DOHH2 (cell line): ENCODE measurements around the gene DDX49.
A peak's percentile ranks its signal among the peaks of the same experiment; 100 is the strongest.

ENCODE experiments used
- H3F3A ChIP-seq: fragments of 200-600 bp; sonication (generic), shearing (Covaris generic); 2 replicates; pipeline ENCODE4 v1.6.0; 2016; ENCODE audit warnings: antibody characterized with exemption, mild to moderate bottlenecking; ENCODE audit not compliant: control insufficient read depth, insufficient read depth
- H3K27ac ChIP-seq: fragments of 200-600 bp; sonication (generic); 2 replicates; pipeline ENCODE4 v1.5.1; 2014; ENCODE audit warnings: low read depth, mild to moderate bottlenecking, low read length, moderate library complexity
- H3K27me3 ChIP-seq: fragments of 200-600 bp; sonication (generic); 2 replicates; pipeline ENCODE4 v1.6.1; 2014; ENCODE audit warnings: mild to moderate bottlenecking, low read length, mixed read lengths; ENCODE audit not compliant: control insufficient read depth
- H3K36me3 ChIP-seq: fragments of 200-600 bp; sonication (generic); 2 replicates; pipeline ENCODE4 v1.6.1; 2014; ENCODE audit warnings: mild to moderate bottlenecking, low read length, moderate library complexity, mixed read lengths; ENCODE audit not compliant: control insufficient read depth
- H3K4me1 ChIP-seq: fragments of 200-600 bp; sonication (generic); 2 replicates; pipeline ENCODE4 v1.6.1; 2014; ENCODE audit warnings: mild to moderate bottlenecking, low read length, mixed read lengths; ENCODE audit not compliant: control insufficient read depth
- H3K4me2 ChIP-seq: fragments of 200-600 bp; sonication (generic); 2 replicates; pipeline ENCODE4 v1.6.0; 2014; ENCODE audit warnings: mild to moderate bottlenecking, low read length, moderate library complexity
- H3K4me3 ChIP-seq: fragments of 200-600 bp; sonication (generic); 2 replicates; pipeline ENCODE4 v1.5.1; 2014; ENCODE audit warnings: mild to moderate bottlenecking, low read length, mixed read lengths
- H3K79me2 ChIP-seq: fragments of 200-600 bp; sonication (generic); 2 replicates; pipeline ENCODE4 v1.6.1; 2014; ENCODE audit warnings: mild to moderate bottlenecking, low read length, mixed read lengths; ENCODE audit not compliant: control insufficient read depth
- H3K9me2 ChIP-seq: fragments of 200-600 bp; sonication (generic); replicated peaks from 2 replicates; pipeline ENCODE4 v1.6.1; 2014; ENCODE audit warnings: mild to moderate bottlenecking, low read length, mixed read lengths; ENCODE audit not compliant: control insufficient read depth
- H3K9me3 ChIP-seq: fragments of 200-600 bp; sonication (generic); 2 replicates; pipeline ENCODE4 v1.6.1; 2014; ENCODE audit warnings: antibody characterized with exemption, low read length, mixed read lengths; ENCODE audit not compliant: control insufficient read depth, insufficient read depth
- H4K20me1 ChIP-seq: fragments of 200-600 bp; sonication (generic); 2 replicates; pipeline ENCODE4 v1.6.0; 2014; ENCODE audit warnings: low read depth, mild to moderate bottlenecking, antibody characterized with exemption, low read length, moderate library complexity; ENCODE audit not compliant: control insufficient read depth, insufficient read depth
- EZH2phosphoT487 ChIP-seq: fragments of 200-600 bp; sonication (generic); IDR thresholded peaks from 2 replicates; pipeline ENCODE4 v1.6.1; 2017; ENCODE audit warnings: borderline replicate concordance, mild to moderate bottlenecking, antibody characterized with exemption, low read length, moderate library complexity, mixed read lengths
- TF ChIP-seq, protein P1 (sequence below): fragments of 200-600 bp; sonication (generic); IDR thresholded peaks from one replicate; pipeline ENCODE4 v1.5.1; 2014; ENCODE audit warnings: antibody characterized with exemption, mild to moderate bottlenecking, low read depth, low read length; ENCODE audit not compliant: poor library complexity, severe bottlenecking

Gene DDX49

GRCh38 chr19:18920400-18920799 lies 885 bp downstream of the DDX49 start:
- Histone ChIP-seq H3K9me2 (no peaks in the 10 kb centered on the region), H3K27me3 (no peaks in the 10 kb centered on the region), H3K79me2 (peaks cover 60% of the 10 kb centered on the region), H3K9me3 (no peaks in the 10 kb centered on the region), H3K27ac (no peak overlapping the region), H3F3A (no peaks in the 10 kb centered on the region), H4K20me1 (0 out of 2 replicates have a peak, but pooled peaks cover 6% of the 10 kb centered on the region), H3K36me3 (peaks cover 55% of the 10 kb centered on the region), H3K4me3 (peak overlapping the region; percentile 98), H3K4me1 (peaks cover 17% of the 10 kb centered on the region), H3K4me2 (peak overlapping the region; percentile 90)
- TF ChIP-seq EZH2phosphoT487, result no peak
- TF ChIP-seq, protein P1, sequence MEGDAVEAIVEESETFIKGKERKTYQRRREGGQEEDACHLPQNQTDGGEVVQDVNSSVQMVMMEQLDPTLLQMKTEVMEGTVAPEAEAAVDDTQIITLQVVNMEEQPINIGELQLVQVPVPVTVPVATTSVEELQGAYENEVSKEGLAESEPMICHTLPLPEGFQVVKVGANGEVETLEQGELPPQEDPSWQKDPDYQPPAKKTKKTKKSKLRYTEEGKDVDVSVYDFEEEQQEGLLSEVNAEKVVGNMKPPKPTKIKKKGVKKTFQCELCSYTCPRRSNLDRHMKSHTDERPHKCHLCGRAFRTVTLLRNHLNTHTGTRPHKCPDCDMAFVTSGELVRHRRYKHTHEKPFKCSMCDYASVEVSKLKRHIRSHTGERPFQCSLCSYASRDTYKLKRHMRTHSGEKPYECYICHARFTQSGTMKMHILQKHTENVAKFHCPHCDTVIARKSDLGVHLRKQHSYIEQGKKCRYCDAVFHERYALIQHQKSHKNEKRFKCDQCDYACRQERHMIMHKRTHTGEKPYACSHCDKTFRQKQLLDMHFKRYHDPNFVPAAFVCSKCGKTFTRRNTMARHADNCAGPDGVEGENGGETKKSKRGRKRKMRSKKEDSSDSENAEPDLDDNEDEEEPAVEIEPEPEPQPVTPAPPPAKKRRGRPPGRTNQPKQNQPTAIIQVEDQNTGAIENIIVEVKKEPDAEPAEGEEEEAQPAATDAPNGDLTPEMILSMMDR, result no peak

- Histone ChIP-seq H3K36me3 (peaks cover 60% of the 10 kb centered on the region), H3K79me2 (peaks cover 49% of the 10 kb centered on the region), H3K9me2 (no peaks in the 10 kb centered on the region), H3K4me3 (no peak overlapping the region), H3F3A (no peaks in the 10 kb centered on the region), H3K27ac (no peak overlapping the region), H3K4me1 (peaks cover 12% of the 10 kb centered on the region), H3K4me2 (no peak overlapping the region), H3K9me3 (no peaks in the 10 kb centered on the region), H3K27me3 (no peaks in the 10 kb centered on the region), H4K20me1 (0 out of 2 replicates have a peak, but pooled peaks cover 6% of the 10 kb centered on the region)
- no peak for TF ChIP-seq EZH2phosphoT487
- TF ChIP-seq, protein P1, result no peak
Observed at GRCh38 chr19:18921593-18921992, 2.1 kb downstream of the DDX49 start.

DNA sequence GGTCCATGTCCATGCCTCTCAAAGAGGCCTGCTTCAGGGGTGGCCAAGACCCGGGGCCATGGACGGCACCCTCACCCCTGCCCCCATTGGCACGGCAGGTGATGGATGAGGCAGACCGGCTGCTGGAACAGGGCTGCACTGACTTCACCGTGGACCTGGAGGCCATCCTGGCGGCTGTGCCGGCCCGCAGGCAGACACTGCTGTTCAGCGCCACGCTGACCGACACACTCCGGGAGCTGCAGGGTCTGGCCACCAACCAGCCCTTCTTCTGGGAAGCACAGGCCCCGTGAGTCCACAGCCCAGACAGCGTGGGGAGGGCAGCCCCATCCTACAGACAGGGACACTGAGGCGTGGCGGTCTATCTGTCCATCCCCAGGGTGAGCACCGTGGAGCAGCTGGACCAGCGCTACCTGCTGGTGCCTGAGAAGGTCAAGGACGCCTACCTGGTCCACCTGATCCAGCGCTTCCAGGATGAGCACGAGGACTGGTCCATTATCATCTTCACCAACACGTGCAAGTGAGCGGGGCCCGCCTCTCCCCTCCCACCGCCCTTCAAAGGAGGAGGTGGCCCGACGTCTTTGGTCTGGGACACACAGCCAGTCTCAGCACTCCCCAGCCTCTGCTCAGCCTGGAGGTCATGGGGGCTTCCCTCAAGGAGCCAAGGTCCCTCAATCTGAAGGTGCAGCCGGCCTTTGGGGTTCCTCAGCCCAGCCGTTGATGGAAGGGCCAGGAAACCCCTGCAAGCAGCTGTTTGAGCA lies 2.9 kb downstream of the DDX49 start:
- Histone ChIP-seq H3K79me2 (peaks cover 40% of the 10 kb centered on the region), H3K9me2 (no peaks in the 10 kb centered on the region), H4K20me1 (0 out of 2 replicates have a peak, but pooled peaks cover 6% of the 10 kb centered on the region), H3K9me3 (no peaks in the 10 kb centered on the region), H3K4me3 (no peak overlapping the region), H3K4me2 (no peak overlapping the region), H3F3A (no peaks in the 10 kb centered on the region), H3K4me1 (peaks cover 12% of the 10 kb centered on the region), H3K27ac (no peak overlapping the region), H3K36me3 (peaks cover 63% of the 10 kb centered on the region), H3K27me3 (no peaks in the 10 kb centered on the region)
- TF ChIP-seq, protein P1, result no peak
- no peak for TF ChIP-seq EZH2phosphoT487
